Activated CD8-positive, alpha-beta memory T cell treated with anti-CD3 and anti-CD28 coated beads for 4 hours (primary cell): ENCODE measurements around the gene HSPBP1.
A peak's percentile ranks its signal among the peaks of the same experiment; 100 is the strongest.

Experiments used
- DNase-seq, 2 donors: peaks; one replicate each; pipeline ENCODE4 v3.0.0-alpha.2; 2020; ENCODE audit warnings: low read depth in 2 of 2

Gene HSPBP1

DNA sequence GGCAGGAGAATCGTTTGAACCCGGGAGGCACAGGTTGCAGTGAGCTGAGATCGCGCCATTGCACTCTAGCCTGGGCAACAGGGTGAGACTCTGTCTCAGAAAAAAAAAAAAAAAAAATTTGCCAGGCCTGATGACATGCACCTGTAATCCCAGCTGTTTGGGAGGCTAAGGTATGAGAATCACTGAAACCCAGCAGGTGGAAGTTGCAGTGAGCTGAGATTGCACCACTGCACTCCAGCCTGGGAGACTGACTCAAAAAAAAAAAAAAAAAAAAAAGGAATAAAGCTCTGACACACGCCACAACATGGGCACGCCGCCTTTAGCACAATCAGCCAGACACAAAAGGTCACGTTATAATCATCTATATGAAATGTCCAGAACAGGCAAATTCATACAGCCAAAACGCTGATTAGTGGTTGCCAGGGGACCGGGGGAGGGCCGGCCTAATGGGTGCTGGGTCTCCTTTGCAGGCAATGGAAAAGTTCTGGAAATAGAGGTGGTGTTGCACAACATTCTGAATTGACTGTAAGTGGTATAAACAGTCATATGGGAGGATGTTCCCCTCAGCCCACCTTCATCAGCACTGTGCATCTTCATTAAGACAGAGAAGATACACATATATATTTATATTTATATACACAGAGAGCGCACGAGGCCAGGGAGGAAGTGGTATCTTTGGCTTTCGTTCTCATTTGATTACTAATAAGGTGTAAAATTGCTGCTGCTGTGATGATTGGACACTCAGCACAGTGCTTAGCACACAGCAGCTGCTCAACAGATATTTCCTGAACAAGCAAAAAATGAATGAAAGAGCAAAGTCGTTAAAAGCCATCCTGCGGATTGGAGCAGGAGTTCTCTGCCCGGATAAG lies 3.8 kb downstream of the HSPBP1 start:
- DNase-seq: no peak

- DNase-seq: no peak
Observed at GRCh38 chr19:55273978-55274707, 5.8 kb downstream of the HSPBP1 start.

GRCh38 chr19:55272142-55272541 lies 7.8 kb downstream of the HSPBP1 start:
- DNase-seq: no peak

- no peak for DNase-seq
Observed at GRCh38 chr19:55270172-55270942, 9.6 kb downstream of the HSPBP1 start.

DNA sequence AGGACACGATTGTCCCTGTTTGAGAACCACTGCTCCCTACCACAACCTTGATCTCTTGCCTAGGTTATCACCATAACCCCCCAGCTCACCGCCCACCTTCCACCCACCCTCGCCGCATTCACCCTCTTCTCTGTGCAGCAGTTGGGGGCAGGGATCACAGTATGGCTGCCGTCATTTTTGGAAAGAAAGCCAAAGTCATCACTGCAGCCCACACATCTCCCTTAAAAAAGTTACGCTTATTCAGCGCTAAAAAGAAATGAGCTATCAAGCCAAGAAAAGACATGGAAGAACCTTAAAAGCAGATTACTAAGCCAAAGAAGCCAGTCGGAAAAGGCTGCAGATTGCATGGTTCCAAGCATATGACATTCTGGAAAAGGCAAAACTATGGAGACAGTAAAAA lies 10.6 kb downstream of the HSPBP1 start:
- no peak for DNase-seq

DNA sequence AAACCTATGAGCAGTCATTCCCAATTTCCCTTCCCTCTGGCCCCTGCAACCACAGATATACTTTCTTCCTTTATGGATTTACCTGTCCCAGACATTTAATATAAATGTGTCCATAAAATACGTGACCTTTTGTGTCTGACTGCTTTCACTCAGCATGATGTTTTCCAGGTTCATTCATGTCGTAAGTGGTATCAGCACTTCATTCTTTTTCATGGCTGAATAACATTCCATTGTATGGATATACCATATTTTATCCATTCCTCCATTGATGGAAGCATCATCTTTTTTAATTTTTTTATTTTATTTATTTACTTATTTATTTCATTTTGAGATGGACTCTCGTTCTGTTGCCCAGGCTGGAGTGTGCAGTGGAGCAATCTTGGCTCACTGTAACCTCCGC lies 13.1 kb downstream of the HSPBP1 start:
- no peak for DNase-seq

DNA sequence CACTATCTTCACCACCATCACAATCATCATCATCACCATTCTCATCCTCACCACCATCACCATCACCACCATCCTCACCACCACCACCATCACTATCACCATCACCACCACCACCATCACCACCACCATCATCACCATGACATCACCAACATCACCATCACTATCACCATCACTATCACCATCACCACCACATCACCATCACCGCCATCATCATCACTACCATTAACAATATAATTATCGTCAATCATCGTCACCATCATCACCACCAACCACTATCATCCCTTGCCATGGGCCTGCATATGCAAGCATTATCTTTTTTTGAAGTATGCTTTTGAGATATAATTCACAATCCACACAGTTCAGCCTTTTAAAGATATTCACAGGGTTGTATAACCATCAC lies 13.5 kb downstream of the HSPBP1 start:
- DNase-seq: no peak

- DNase-seq: no peak
Observed at GRCh38 chr19:55265723-55266386, 14.1 kb downstream of the HSPBP1 start.

DNA sequence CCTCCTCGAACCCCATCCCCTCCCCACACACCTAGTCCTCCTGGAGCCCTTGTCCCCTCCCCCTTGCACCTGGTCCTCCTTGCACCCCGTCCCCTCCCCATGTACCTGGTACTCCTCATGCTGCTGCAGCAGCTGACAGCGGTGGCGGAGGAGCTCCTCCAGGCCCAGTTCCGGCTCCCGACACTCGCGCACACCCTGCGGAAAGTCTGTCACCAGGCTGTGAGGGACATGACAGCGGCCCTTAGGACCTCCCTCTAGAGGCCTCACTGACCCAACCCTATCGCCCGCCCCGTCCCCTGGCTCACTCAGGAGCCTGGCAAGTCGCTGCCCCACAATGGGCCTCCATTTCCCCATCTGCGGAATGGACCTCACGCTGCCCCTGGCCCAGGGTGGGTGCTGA lies 14.7 kb downstream of the HSPBP1 start:
- DNase-seq: no peak

DNA sequence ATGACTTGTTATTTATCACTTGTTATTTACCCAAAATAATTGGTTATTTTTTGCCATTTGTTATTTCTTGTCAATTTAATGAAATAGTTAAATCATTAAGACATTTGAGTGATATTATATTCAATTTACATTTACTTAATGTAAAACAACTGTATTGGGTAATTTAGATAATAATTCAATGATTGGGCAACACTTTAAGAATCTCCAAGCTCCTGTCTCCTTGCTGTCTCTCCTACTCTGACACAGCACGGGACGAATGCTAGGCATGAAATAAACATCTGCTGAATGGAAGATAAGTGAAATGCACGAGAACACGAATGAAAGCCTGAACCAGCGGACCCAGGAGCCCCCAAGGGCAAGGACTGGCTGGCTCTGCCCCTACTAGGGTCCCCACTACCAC lies 15.4 kb downstream of the HSPBP1 start:
- DNase-seq: no peak

GRCh38 chr19:55262359-55262758 lies 17.6 kb downstream of the HSPBP1 start:
- no peak for DNase-seq

- no peak for DNase-seq
Observed at GRCh38 chr19:55261671-55262126, 18.2 kb downstream of the HSPBP1 start.

DNA sequence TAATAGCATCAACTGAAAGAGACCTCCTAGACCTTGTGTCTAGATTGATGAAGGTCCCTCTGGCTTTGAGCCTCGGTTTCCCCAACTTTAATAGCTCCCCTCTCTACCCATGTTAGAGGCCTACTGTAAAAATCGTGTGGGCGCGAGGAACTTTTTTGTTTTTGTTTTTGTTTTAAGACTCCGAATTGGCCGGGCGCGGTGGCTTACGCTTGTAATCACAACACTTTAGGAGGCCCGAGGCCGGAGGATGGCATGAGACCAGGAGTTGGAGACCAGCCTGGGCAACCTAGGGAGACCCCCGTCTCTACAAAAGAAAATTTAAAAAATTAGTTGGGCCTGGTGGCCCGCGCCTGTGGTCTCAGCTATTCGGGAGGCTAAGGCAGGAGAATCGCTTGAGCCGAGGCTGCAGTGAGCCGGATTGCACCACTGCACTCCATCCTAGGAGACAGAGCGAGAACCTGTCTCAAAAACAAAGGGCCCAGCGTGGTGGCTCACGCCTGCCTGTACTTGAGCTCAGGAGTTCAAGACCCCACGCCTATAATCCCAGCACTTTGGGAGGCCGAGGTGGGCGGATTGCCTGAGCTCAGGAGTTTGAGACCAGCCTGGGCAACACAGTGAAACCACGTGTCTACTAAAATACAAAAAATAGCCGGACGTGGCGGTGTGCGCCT lies 20.2 kb downstream of the HSPBP1 start:
- DNase-seq: no peak

GRCh38 chr19:55258828-55259539 lies 20.9 kb downstream of the HSPBP1 start, which contains the start of gene PPP6R1:
Gene PPP6R1 (minus strand): TSS chr19:55259017. CDS start chr19:55247103, 11,914 bp downstream.
- DNase-seq: peak; percentile 82 to 87

GRCh38 chr19:55258476-55258827 lies 21.5 kb downstream of the HSPBP1 start:
- DNase-seq: no peak

- DNase-seq: no peak
Observed at GRCh38 chr19:55257461-55258420, 22.2 kb downstream of the HSPBP1 start.

DNA sequence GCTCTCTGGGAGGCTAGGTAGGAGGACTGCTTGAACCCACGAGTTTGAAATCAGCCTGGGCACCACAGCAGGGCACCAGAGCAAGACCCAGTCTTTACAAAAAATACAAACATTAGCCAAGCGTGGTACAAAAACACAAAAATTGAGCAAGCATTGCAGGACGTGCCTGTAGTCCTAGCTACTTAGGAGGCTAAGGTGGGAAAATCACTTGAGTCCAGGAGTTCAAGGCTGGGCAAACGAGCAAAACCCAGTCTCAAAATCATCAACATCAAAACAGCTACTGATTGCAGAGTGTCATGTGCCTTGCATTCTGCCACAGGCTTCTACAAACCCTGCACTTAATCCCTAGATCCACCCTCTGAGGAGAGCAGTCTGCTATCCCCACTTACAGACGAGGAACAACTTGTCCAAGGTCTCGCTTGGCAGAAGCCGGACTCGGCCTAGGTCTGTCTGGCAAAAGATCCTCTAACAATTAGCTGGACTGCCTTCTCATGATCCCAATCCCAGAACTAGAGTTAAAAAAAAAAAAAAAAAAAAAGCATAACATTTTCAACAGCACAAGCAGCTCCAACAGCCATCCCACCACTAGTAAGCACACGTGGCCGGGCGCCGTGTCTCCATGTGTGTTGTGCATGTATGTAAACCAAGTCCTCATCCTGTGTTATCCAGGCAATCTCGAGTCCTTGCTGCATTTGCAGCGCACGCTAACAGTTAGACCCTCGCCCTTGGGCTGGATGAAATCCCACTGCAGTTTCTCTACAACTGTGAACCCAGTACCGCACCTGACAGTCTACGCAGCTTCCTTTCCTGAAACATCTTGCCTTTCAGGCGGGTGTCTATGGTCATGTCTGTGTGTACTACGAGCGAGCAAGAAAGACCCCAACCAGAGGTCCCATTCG lies 23.1 kb downstream of the HSPBP1 start:
- no peak for DNase-seq
